Measurements from ENCODE around the gene TAS2R60. TPM values are rescaled to one million over a fixed set of nuclear protein-coding genes. Genes with fewer than 3 reads are reported as not detected.

The TAS2R60 gene
- total and polyA plus RNA-seq, 2 of the 8 experiments (the other 6 are each of a cell fraction or from before 2014, with no cell fraction given): 0.15 to 0.32 TPM

GRCh38 chr7:143444063-143444782 is 970 bp downstream of the TAS2R60 start:
- Histone ChIP-seq H3K36me3 (ENCODE audit: control insufficient read depth in 2 of 4, insufficient read depth in 4 of 4, low read length in 3 of 4) (no peaks in the 10 kb centered on the region), H4K8ac (ENCODE audit: extremely low read depth, insufficient read depth, low read length) (no peak overlapping the region), H3K27me3 (replicated peaks in 1 of 4; ENCODE audit: control insufficient read depth in 3 of 4, extremely low read depth in 1 of 4, insufficient read depth in 3 of 4, low read length in 3 of 4) (peaks cover 0 to 1% (median 0%) of the 10 kb centered on the region in 4 experiments; a peak in 1 of 7 replicates), H3K27ac (ENCODE audit: low read depth, low read length) (no peak overlapping the region), H3K79me1 (ENCODE audit: low read depth, low read length) (no peaks in the 10 kb centered on the region), H3K4me3 (ENCODE audit: extremely low read depth in 1 of 4, insufficient read depth in 2 of 4, low read depth in 3 of 4, low read length in 4 of 4) (no peak overlapping the region), H3K4me2 (ENCODE audit: insufficient read depth in 1 of 2, low read depth in 2 of 2, low read length in 2 of 2) (no peak overlapping the region), H2BK15ac (ENCODE audit: low read length) (no peak overlapping the region), H3K9me3 (ENCODE audit: insufficient read depth in 2 of 2, low read depth in 1 of 2, low read length in 1 of 2) (no peaks in the 10 kb centered on the region; a peak in 2 of 4 replicates), H3K56ac (replicated peaks; ENCODE audit: insufficient read length, low read depth, low read length) (no peak overlapping the region), H3K4me1 (replicated peaks in 1 of 4; ENCODE audit: control insufficient read depth in 3 of 4, insufficient read depth in 4 of 4, low read length in 3 of 4) (peaks cover 0 to 6% (median 0%) of the 10 kb centered on the region in 4 experiments; a peak in 1 of 7 replicates), H4K5ac (ENCODE audit: insufficient read length, low read depth, low read length) (no peak overlapping the region), H2BK20ac (ENCODE audit: low read length) (no peak overlapping the region), H3K4ac (replicated peaks; ENCODE audit: insufficient read length, low read depth, low read length) (no peak overlapping the region), H2BK12ac (ENCODE audit: low read depth, low read length) (no peak overlapping the region), H4K20me1 (replicated peaks in 1 of 2; ENCODE audit: control insufficient read depth in 1 of 2, insufficient read depth in 2 of 2, low read length in 2 of 2) (no peaks in the 10 kb centered on the region), H3K23me2 (ENCODE audit: low read depth, low read length) (no peaks in the 10 kb centered on the region), H3K9ac (replicated peaks in 1 of 4; ENCODE audit: extremely low read depth in 1 of 4, low read depth in 3 of 4, low read length in 3 of 4) (no peak overlapping the region), H3K79me2 (ENCODE audit: control insufficient read depth in 1 of 2, insufficient read depth in 2 of 2, low read length in 2 of 2) (no peaks in the 10 kb centered on the region), H2AK5ac (ENCODE audit: low read depth, low read length) (no peak overlapping the region), H2BK5ac (ENCODE audit: low read depth, low read length) (no peak overlapping the region), H2AFZ (ENCODE audit: low read length) (no peak overlapping the region), H2BK120ac (replicated peaks; ENCODE audit: low read depth, low read length) (no peak overlapping the region), H3K18ac (ENCODE audit: extremely low read depth, low read length) (no peak overlapping the region), H3K14ac (ENCODE audit: insufficient read length) (no peak overlapping the region), H4K91ac (replicated peaks; ENCODE audit: insufficient read length, low read length) (no peak overlapping the region), H3K23ac (ENCODE audit: insufficient read length) (no peak overlapping the region)
- ChIA-PET CTCF (ENCODE audit: partially characterized antibody) (interaction anchor here (1.7 kb wide), 1 partner anchor 27 kb away, joined by 7 read pairs; no protein-coding TSS in a partner anchor), POLR2A (ENCODE audit: partially characterized antibody) (no interaction called here)
- WGBS, 2 experiments (ENCODE audit: extremely low coverage in 1 of 2, insufficient coverage in 1 of 2, insufficient read length in 1 of 2, insufficient replicate concordance in 2 of 2, low coverage in 1 of 2, low lambda C conversion rate in 2 of 2, missing lambda C conversion rate in 1 of 2): 89% methylated on average over 6 of the region's 6 CpGs; no CpG with 5 or more reads in 1 of the 2 experiments
- DNase-seq (ENCODE audit: low read depth in 1 of 2, low spot score in 2 of 2): no peak
- FAIRE-seq: no peak
- TF ChIP-seq TCF12 (IDR thresholded peaks at IDR 0.05; ENCODE audit: low read depth, low read length): no peak
